Measurements from ENCODE around the gene PGR.

Gene PGR

DNA sequence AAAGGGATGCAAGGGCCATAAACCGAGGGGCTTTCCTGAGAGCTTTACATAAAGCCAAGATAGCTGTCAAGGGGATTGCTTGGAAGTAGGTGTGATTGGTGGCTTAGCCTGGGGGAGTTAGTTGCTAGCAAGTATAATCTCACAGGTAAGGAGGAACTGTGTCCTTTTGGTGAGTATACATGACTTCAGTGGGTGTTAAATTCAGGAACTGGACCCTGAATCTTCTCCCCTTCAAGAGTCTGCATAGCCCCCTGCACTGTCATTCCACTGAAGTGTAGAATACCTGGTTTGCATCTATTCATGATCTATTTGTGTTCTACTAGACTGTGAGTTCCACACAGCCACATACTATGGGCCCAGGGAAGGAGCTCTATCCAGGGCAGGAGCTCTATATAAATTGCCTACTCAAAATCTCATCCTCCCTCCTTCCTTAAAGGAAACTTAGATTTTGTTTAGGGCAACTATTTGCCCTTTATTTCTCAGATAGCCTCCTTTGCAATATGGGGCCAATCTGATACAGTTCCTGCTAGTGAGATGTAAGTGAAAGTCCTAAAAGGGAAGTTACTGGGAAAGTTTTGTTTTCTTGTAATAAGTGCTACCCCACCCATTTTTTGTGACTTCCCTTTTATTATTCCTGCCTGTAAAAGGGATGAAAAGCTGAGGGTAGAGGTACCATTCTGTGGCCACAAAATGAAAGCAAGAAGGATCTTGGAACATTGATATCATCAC lies 120.5 kb downstream of the PGR start:
- DNase-seq = no peak

DNA sequence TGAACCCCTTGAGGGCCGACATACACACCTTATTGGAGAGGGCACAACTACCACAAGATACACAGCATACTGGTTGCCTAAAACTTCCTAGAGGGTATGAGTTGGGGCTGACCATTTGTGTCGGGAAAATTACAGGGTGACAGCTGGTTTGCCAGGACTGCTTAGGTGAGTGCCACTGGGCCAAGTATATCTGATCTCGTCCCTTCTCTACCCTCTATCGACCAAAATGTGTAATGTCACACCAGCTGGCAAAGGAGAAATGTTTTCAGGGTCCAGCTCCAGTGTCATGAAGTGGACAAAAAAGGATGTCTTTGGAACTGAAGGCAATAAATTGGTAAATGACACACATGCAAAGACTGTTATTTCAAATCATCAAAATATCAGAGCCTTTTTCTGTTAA lies 126.1 kb downstream of the PGR start:
- DNase-seq = no peak

DNA sequence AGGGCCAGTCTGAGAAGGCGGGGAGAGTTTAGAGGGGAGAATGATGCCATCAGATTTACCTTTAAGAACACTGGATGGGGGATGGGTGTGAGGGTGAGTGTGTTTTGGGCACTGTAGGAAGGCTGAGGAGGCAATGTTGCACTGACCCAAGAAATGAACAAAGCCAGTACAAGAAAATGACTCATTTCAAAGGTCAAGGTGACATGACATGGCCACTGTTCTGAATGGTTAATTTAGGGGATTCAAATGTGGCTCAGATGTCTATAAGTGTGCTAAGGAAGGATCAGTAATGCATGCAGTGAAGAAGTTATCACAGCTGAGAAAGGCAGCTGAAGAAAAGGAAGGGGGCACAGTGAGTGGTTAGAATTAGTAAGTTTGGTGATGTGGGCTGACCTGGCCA lies 129.9 kb downstream of the PGR start:
- DNase-seq = no peak

DNA sequence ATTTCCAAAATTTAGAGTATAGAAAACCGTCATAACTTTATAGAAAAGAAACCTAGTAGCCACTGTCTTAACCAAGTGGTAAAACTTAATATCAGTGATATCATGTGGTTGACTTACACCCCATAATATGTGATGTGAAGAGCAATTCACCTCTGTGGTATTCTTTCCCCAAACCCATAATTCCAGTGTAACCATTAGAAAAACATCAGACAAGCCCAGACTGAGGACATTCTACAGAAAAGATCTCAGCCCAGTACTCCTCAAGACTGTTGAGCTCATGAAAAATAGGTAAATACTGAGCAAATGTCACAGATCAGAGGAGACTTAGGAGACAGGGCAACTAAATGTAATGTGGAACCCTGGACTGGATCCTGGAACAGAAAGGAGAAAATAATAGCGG lies 134.6 kb downstream of the PGR start:
- no peak for DNase-seq

DNA sequence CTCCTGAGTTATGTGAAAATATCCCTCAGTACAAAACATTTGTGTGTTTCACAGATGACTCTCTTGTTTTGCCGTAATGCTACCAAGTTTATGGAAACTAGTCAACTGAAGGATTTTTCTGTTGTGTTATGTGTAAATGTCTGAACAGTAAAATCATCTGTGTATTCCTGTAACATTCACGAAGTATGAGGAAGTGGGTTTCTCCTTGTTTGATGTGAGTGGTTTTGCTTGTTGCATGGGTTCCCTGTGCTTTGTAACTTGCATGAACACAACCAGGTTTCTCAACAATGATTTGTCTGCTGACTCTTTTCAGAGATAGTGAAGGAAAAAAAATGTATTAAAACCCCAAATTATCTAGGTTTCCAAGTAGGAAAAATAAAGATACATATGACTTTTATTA lies 138.1 kb downstream of the PGR start:
- no peak for DNase-seq

GRCh38 chr11:100990931-100991330 lies 138.7 kb downstream of the PGR start:
- no peak for DNase-seq

DNA sequence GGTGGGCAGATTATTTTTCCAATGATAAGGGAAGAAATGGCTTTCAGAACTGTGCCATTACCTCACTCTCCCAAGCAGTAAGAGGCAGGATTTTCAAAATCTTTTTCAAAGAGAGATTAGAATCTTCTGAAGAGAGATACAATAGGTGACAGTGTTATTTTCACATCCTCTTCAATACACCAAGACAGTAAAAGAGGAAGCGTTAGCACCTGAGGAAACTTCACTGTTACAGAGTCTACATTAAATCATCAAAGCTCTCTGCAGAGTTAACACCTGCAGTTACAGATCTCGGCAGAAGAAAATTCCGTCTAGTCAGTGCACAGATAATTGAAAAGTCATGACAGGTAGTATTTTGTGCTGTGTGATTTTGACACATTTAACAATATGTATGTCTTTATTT lies 144.9 kb downstream of the PGR start:
- DNase-seq = no peak

DNA sequence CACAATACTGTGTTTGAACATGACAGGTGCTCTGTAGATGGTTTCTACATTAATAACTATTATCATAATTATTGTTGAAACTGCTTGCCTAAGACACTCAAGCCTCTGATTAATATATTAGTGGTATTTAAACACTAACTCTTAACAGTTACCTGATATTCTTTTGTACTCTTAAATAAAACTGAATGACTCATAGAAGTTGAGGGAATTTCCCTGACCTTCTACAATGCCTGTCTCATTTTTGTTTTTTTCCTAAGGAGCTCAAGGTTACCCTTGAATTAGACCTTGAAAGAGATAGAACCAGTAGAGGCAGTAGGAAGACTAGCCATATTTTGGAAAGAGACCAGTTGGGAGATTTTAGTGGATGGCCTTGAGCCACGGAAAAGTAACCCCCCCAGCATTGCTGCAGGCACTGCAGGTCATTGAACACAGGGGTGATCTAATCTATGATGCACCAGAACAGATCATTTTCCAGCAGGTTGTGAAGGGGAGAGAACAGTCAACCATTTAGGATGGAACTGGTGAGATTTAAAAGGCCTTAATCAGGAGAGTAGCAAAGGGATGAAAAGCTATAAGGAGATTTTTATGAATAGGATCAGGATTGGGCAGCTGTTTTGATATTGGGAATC lies 148.3 kb downstream of the PGR start:
- DNase-seq = no peak

DNA sequence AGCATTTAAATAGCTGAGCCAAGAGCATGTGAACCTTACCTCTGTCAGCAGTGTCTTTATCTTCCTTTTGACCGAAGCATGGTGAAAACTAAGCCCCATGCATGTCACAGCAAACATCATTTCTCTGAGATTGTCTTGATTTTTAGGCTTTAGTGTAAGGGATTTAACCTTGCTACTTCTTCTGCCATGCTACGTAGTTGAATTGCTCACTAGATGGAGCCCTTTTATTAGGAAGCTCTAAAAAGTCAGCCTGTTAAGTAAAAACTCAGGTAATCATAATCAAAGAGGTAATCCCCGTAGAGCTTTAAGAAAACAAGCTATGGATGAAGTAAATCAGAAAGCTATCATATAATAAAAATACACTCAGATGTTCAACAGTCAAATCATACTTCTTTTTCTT lies 149.5 kb downstream of the PGR start:
- no peak for DNase-seq
